DMS79 treated with DMSO at 0.1 percent for 48 hours (cell line): ENCODE data around the gene ID2.

ENCODE experiments used
- DNase-seq: peaks from one replicate; lab custom pipeline; 2025; lab: John Stamatoyannopoulos, UW

ID2 gene

GRCh38 chr2:8648441-8649213 lies 33.2 kb upstream of the ID2 start:
- DNase-seq = no peak

DNA sequence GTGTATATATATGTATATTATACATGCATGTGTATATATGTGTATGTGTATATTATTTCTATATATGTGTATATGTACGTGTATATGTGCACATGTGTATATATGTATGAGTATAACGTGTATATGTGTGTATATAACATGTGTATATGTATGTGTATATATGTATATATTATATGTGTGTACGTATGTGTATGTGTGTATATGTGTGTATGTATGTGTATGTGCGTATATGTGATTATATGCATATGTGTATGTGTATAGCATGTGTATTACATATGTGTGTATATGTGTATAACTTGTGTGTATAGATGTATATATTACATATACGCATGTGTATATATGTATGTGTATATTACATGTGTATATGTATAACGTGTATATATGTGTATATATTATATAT lies 32.1 kb upstream of the ID2 start:
- no peak for DNase-seq

DNA sequence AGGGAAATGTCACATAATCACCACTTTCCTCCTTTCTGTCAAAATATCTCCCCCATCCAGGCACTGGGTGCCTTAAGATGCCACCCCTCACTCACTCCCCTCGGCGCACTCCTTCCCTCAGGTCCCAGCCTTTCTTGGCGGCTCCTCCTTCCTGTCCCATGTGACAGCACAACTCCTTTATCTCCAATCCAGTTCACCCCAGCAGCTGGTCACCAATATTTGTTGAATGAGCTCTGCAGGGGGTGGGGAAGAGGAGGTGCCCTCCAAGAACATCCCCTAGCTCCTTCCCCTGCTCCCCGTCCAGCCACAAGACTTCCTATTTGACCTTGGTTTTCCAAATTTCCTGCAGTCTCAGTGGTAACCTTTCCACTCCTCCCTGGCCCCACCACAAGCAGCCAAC lies 31.6 kb upstream of the ID2 start:
- no peak for DNase-seq

- no peak for DNase-seq
Observed at GRCh38 chr2:8652774-8653426, 29.0 kb upstream of the ID2 start.

GRCh38 chr2:8653485-8653884 lies 28.4 kb upstream of the ID2 start:
- no peak for DNase-seq

DNA sequence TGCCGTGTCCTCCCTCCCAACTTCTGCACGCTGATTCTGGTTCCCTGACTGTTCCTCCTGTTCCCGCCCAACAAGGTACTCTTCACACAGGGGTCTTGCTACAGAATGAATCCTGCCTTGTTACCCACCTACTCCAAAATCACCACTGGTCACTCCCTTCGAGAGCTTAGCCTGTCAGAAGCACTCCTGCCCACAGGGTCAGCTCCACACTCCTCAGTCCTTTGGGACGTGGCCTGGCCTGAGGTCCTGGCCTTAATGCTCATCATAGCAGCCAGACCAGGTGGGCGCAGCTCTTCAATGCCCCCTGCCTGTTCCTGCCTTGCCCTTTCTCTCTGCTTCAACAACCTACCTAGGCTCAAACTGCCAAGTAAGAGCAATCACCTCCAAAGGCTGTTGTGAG lies 27.8 kb upstream of the ID2 start:
- no peak for DNase-seq

- DNase-seq = no peak
Observed at GRCh38 chr2:8654483-8654882, 27.4 kb upstream of the ID2 start.

GRCh38 chr2:8656160-8656641 lies 25.7 kb upstream of the ID2 start:
- no peak for DNase-seq

- no peak for DNase-seq
Observed at GRCh38 chr2:8656811-8657210, 25.0 kb upstream of the ID2 start.

DNA sequence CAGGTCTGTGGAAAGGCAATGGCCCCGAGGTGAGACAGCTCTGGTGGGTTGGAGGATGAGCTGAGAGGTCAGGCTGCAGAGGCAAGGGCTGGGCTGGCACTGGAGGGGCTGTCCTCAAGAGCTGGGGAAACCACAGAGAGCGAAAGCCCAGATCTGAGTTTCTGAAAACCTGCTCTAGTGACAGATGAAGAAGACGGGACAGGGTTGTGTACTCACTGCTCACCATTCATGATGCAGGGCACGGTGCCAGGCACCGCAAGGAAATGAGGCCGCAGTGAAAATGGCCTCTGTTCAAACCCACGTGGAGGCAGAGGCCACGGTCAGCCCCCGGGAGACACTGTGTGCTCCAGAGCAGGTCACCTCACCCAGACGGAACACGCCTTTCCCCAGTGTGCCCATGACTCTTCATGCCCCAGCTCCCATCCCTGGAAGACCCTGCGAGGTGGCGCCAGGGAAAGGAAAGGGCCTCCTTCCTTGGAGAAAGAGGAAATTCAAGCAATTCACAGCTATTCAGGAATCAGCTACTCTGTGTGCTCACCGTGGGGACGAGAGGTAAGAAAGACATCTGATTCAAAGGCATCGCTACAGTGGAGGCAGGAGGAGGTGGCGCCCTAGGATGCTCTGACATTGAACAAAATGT lies 24.3 kb upstream of the ID2 start:
- no peak for DNase-seq

DNA sequence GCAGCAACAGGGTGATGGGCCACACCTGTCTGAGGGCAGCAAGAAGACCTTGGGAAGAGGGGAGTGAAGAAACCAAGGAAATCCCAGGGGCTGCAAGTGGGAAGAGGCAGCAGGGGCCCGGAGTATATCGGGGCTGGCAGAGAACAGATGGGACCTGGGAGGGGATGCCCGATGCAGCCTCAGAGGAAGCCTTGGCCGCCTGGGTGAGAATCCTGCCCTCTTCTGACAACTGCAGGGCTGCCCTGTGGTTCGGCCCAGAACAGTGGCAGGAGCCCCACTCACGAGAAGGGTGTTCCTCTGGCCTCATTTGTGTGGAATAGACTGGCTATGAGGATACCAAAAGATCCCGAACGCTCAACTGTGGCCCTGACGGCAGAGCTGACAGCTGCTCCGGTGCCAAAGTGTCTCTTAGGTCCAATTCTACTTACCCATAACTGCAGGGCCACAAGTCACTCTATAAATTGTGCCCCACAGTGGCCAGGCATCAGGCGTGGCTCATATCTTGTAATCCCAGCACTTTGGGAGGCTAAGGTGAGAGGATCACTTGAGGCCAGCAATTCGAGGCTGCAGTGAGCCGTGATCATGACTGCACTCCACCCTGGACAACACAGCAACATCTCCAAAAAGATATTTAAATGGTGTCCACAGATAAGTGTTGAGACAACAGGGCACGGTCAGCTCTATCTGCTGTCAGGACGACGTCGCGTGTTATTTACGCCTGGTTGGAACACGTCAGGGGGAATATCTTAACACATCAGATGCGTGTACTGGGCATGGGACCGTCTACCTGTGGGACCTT lies 23.6 kb upstream of the ID2 start:
- DNase-seq = no peak

- peak; percentile 15 for DNase-seq
Observed at GRCh38 chr2:8659092-8659734, 22.6 kb upstream of the ID2 start.

GRCh38 chr2:8659735-8660492 lies 21.9 kb upstream of the ID2 start:
- no peak for DNase-seq

GRCh38 chr2:8661235-8661634 lies 20.6 kb upstream of the ID2 start:
- no peak for DNase-seq

GRCh38 chr2:8661736-8662135 lies 20.1 kb upstream of the ID2 start:
- DNase-seq = no peak

GRCh38 chr2:8662239-8662879 lies 19.5 kb upstream of the ID2 start:
- no peak for DNase-seq

- DNase-seq = no peak
Observed at GRCh38 chr2:8663997-8664396, 17.9 kb upstream of the ID2 start.

GRCh38 chr2:8666581-8666980 lies 15.3 kb upstream of the ID2 start:
- DNase-seq = no peak

GRCh38 chr2:8667896-8668512 lies 13.9 kb upstream of the ID2 start:
- no peak for DNase-seq

GRCh38 chr2:8669157-8669817 lies 12.6 kb upstream of the ID2 start:
- no peak for DNase-seq
